Measurements from ENCODE around the gene IFT57. TPM values are rescaled to one million over a fixed set of nuclear protein-coding genes. Genes with fewer than 3 reads are reported as not detected.

IFT57 gene
- polyA plus RNA-seq, 1 donor from 2014 or later, result 70.7 TPM

DNA sequence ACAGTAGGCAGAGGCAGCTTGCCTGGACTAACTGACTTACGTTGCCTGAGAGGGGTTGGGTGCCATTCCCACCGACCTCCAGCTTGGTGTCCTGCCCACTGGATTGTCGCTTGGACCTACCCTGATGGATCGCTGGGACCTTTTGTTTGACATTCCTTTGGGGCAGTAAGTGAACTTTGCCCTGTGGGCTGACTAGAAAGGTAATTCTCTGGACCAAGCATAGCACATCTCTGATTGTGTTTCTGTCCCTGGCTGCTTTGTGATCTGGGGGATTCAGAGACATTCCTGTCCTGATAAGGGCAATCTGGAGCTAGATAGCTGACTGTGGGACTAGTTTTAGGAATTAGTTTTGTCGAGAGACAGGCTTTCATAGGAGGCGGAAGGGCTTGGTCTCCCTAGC, 19.5 kb upstream of the IFT57 start:
- no peaks in the 10 kb centered on the region for H3K9me3 ChIP-seq (ENCODE audit: low read length)
- TF ChIP-seq MXI1 (conservative IDR thresholded peaks at IDR 0.05; ENCODE audit: poor library complexity, severe bottlenecking) (no peak), SMC3 (conservative IDR thresholded peaks at IDR 0.05; ENCODE audit: poor library complexity) (no peak), TAF1 (IDR thresholded peaks at IDR 0.05; ENCODE audit: low read depth) (no peak), POLR2AphosphoS5 (IDR thresholded peaks at IDR 0.05) (no peak), EZH2 (IDR thresholded peaks at IDR 0.05; ENCODE audit: borderline replicate concordance, insufficient read depth, low read length, poor library complexity, severe bottlenecking) (no peak), EP300 (conservative IDR thresholded peaks at IDR 0.05; ENCODE audit: poor library complexity, severe bottlenecking) (no peak), RAD21 (conservative IDR thresholded peaks at IDR 0.05) (no peak)
- TF ChIP-seq, protein P1, sequence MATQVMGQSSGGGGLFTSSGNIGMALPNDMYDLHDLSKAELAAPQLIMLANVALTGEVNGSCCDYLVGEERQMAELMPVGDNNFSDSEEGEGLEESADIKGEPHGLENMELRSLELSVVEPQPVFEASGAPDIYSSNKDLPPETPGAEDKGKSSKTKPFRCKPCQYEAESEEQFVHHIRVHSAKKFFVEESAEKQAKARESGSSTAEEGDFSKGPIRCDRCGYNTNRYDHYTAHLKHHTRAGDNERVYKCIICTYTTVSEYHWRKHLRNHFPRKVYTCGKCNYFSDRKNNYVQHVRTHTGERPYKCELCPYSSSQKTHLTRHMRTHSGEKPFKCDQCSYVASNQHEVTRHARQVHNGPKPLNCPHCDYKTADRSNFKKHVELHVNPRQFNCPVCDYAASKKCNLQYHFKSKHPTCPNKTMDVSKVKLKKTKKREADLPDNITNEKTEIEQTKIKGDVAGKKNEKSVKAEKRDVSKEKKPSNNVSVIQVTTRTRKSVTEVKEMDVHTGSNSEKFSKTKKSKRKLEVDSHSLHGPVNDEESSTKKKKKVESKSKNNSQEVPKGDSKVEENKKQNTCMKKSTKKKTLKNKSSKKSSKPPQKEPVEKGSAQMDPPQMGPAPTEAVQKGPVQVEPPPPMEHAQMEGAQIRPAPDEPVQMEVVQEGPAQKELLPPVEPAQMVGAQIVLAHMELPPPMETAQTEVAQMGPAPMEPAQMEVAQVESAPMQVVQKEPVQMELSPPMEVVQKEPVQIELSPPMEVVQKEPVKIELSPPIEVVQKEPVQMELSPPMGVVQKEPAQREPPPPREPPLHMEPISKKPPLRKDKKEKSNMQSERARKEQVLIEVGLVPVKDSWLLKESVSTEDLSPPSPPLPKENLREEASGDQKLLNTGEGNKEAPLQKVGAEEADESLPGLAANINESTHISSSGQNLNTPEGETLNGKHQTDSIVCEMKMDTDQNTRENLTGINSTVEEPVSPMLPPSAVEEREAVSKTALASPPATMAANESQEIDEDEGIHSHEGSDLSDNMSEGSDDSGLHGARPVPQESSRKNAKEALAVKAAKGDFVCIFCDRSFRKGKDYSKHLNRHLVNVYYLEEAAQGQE (IDR thresholded peaks at IDR 0.05; ENCODE audit: borderline replicate concordance), result no peak
- TF ChIP-seq, protein P2, sequence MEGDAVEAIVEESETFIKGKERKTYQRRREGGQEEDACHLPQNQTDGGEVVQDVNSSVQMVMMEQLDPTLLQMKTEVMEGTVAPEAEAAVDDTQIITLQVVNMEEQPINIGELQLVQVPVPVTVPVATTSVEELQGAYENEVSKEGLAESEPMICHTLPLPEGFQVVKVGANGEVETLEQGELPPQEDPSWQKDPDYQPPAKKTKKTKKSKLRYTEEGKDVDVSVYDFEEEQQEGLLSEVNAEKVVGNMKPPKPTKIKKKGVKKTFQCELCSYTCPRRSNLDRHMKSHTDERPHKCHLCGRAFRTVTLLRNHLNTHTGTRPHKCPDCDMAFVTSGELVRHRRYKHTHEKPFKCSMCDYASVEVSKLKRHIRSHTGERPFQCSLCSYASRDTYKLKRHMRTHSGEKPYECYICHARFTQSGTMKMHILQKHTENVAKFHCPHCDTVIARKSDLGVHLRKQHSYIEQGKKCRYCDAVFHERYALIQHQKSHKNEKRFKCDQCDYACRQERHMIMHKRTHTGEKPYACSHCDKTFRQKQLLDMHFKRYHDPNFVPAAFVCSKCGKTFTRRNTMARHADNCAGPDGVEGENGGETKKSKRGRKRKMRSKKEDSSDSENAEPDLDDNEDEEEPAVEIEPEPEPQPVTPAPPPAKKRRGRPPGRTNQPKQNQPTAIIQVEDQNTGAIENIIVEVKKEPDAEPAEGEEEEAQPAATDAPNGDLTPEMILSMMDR (IDR thresholded peaks at IDR 0.05; ENCODE audit: poor library complexity, severe bottlenecking), result no peak
- H3K4me2 ChIP-seq (ENCODE audit: low read length), result no peak overlapping the region
- H4K20me1 ChIP-seq (ENCODE audit: insufficient read depth), result no peaks in the 10 kb centered on the region
- no peak overlapping the region for H3K27ac ChIP-seq (ENCODE audit: low read length)
- no peaks in the 10 kb centered on the region for H3K36me3 ChIP-seq (ENCODE audit: insufficient read depth, low read length)
- H3K9me2 ChIP-seq (ENCODE audit: insufficient read depth, low read length), result no peaks in the 10 kb centered on the region
- no peaks in the 10 kb centered on the region for H3K79me2 ChIP-seq (replicated peaks; ENCODE audit: insufficient read depth, low read length)
- no peak overlapping the region for H3K4me3 ChIP-seq (ENCODE audit: low read length)
- H3K27me3 ChIP-seq (ENCODE audit: insufficient read depth, low read depth, low read length), result no peaks in the 10 kb centered on the region
- H2AFZ ChIP-seq (ENCODE audit: low read depth, low read length), result no peak overlapping the region
- H3K9ac ChIP-seq (ENCODE audit: low read length), result no peak overlapping the region
- no peaks in the 10 kb centered on the region for H3F3A ChIP-seq (ENCODE audit: insufficient read depth, low read length, poor library complexity, severe bottlenecking)

DNA sequence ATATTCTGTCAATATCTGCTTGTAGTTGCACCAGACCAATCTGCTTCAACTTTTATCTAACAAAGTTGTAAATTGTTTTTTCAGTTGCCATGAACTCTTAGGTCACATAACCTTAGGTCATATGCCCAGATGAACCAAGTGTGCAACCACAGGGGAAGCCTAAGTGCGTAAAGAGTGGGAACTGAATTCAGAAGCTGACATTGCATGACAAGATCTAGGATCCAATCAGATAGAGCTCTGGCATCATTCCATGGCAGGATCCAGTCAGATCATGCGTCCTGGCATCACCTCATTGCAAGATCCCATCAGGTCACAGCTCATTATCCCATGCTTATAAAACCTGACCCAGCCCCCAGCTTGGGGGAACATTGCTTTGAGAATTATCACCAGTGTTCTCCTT, 18.9 kb upstream of the IFT57 start:
- H3K9me3 ChIP-seq (ENCODE audit: low read length), result no peaks in the 10 kb centered on the region
- H3K9me2 ChIP-seq (ENCODE audit: insufficient read depth, low read length), result no peaks in the 10 kb centered on the region
- no peaks in the 10 kb centered on the region for H4K20me1 ChIP-seq (ENCODE audit: insufficient read depth)
- no peak overlapping the region for H3K9ac ChIP-seq (ENCODE audit: low read length)
- no peaks in the 10 kb centered on the region for H3K79me2 ChIP-seq (replicated peaks; ENCODE audit: insufficient read depth, low read length)
- no peak overlapping the region for H3K27ac ChIP-seq (ENCODE audit: low read length)
- H3K4me2 ChIP-seq (ENCODE audit: low read length), result no peak overlapping the region
- H3K27me3 ChIP-seq (ENCODE audit: insufficient read depth, low read depth, low read length), result no peaks in the 10 kb centered on the region
- TF ChIP-seq, protein P2 (IDR thresholded peaks at IDR 0.05; ENCODE audit: poor library complexity, severe bottlenecking), result no peak
- TF ChIP-seq RAD21 (conservative IDR thresholded peaks at IDR 0.05), result no peak
- TF ChIP-seq EP300 (conservative IDR thresholded peaks at IDR 0.05; ENCODE audit: poor library complexity, severe bottlenecking), result no peak
- TF ChIP-seq TAF1 (IDR thresholded peaks at IDR 0.05; ENCODE audit: low read depth), result no peak
- no peak for TF ChIP-seq SMC3 (conservative IDR thresholded peaks at IDR 0.05; ENCODE audit: poor library complexity)
- TF ChIP-seq MXI1 (conservative IDR thresholded peaks at IDR 0.05; ENCODE audit: poor library complexity, severe bottlenecking), result no peak
- TF ChIP-seq EZH2 (IDR thresholded peaks at IDR 0.05; ENCODE audit: borderline replicate concordance, insufficient read depth, low read length, poor library complexity, severe bottlenecking), result no peak
- no peak for TF ChIP-seq POLR2AphosphoS5 (IDR thresholded peaks at IDR 0.05)
- TF ChIP-seq, protein P1 (IDR thresholded peaks at IDR 0.05; ENCODE audit: borderline replicate concordance), result no peak
- H3K36me3 ChIP-seq (ENCODE audit: insufficient read depth, low read length), result no peaks in the 10 kb centered on the region
- no peak overlapping the region for H2AFZ ChIP-seq (ENCODE audit: low read depth, low read length)
- no peaks in the 10 kb centered on the region for H3F3A ChIP-seq (ENCODE audit: insufficient read depth, low read length, poor library complexity, severe bottlenecking)
- no peak overlapping the region for H3K4me3 ChIP-seq (ENCODE audit: low read length)

Measured in neural cell (in vitro differentiated cells).